GM12891 (cell line): ENCODE measurements around the gene CCDC190.

ENCODE experiments used
- POLR2A ChIP-seq: IDR thresholded peaks from 2 replicates; pipeline ENCODE4 v1.6.1; 2011; ENCODE audit warnings: low read depth, low read length, control low read depth
- POLR2AphosphoS5 ChIP-seq: IDR thresholded peaks from 2 replicates; pipeline ENCODE4 v1.6.1; 2011; ENCODE audit warnings: low read depth, low read length, control low read depth

DNA sequence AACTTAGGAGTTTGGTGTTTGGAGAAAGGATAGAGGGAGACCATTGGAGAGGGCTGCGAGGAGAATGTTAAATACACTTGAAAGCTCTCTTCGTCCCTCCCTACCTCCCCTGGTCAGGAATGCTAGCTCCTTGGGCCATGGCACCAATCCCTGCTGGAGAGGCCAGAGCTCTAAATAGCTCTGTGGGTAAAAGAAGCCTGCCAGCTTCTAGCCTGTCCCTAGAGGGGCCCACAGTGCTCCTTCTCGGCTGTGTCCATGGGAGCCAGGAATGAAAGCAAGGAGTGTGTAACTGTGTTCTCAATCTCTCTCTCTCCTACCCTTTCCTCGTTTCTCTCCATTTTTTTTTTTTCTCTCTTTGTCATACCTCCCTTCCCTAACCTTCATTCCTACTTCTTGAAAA lies at the start of gene CCDC190:
- TF ChIP-seq POLR2A: no peak
- no peak for TF ChIP-seq POLR2AphosphoS5
